HG02870 (cell line): ENCODE measurements around the gene STAT3.
"Not testable (repeated sequence)": the region's sequence is repeated elsewhere in the genome, so short reads cannot be mapped to it uniquely, and the experiment has no call there.

ENCODE experiments used
- ATAC-seq: cut with Tn5 transposase; IDR thresholded peaks from one replicate; pipeline ENCODE4 v1.9.1; 2021; ENCODE audit warnings: mild to moderate bottlenecking, moderate library complexity; ENCODE audit not compliant: unreplicated experiment

The STAT3 gene

GRCh38 chr17:42386777-42387657 lies 1.2 kb downstream of the STAT3 start:
- no peak for ATAC-seq

- ATAC-seq: no peak
These were observed 6.3 kb downstream of the STAT3 start for GRCh38 chr17:42381898-42382297.

GRCh38 chr17:42380935-42381334 lies 7.3 kb downstream of the STAT3 start:
- ATAC-seq: no peak

DNA sequence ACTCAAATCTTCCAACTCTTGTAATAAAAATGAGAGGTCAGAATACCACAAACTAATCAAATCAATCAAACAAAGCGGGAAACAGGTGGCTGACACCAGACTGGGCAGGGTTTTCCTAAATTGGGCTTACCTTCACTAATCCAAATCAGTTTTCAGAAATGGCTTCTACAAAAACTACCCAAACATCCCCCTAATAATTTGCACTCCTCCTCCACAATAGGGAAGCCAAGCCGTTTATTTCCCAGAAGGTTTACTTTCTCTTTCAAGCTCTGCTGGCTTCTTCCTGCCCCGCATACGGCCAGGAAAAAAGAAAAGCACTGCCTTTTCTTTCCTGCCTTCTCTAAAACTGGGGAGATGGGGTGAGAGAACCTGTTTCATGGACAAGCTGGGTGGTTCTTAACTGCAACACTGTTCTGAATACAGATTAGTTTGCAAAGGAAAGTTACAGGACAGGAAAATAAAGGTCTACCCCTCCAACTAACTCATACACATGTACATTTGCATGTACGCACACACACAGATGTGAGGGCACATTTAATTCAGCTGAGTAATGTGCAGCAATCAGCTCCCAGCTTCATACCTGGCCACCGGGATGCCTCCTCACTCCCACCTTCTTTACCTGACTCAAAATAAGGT lies 9.2 kb downstream of the STAT3 start:
- ATAC-seq: no peak

DNA sequence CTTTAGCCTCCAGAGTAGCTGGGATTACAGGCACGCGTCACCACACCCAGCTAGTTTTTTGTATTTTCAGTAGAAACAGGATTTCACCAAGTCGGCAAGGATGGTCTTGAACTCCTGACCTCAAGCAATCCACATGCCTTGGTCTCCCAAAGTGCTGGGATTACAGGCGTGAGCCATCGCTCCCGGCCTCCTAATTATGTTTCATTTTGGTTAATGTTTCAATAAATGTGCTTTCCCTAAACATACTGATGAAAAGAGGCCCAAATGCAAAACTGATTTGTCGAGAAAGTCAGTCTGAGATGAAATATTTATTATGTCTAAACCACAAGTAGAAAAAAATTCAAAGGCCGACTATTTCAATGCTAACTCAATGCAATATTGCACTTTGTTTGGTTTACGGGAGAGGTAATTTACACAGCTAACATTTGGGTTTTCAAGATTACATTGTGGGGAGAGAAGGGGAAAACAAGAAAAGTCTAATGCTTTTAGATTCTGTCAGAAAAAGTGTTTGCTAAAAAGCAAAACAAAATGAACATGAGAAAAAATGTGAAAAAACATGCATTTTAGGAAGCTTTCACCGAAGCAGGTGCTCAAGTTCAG lies 9.8 kb downstream of the STAT3 start:
- no peak for ATAC-seq

- ATAC-seq: no peak
These were observed 14.3 kb downstream of the STAT3 start for GRCh38 chr17:42373896-42374295.

- no peak for ATAC-seq
These were observed 16.1 kb downstream of the STAT3 start for GRCh38 chr17:42372142-42372541.

- not testable (repeated sequence) for ATAC-seq
These were observed 19.3 kb downstream of the STAT3 start for GRCh38 chr17:42368797-42369561.

DNA sequence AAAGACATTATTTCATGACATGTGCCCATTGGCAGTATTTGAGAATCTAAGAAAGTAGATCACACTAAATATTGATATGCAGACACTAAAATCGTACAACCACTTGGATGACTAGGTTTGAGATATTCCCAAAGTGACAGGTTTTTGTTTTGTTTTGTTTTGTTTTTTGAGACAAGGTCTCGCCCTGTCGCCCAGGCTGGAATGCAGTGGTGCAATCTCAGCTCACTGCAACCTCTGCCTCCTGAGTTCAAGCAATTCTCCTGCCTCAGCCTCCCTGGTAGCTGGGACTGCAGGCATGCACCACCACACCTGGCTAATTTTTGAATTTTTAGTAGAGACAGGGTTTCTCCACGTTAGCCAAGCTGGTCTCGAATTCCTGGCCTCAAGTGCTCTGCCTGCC lies 19.9 kb downstream of the STAT3 start:
- not testable (repeated sequence) for ATAC-seq

DNA sequence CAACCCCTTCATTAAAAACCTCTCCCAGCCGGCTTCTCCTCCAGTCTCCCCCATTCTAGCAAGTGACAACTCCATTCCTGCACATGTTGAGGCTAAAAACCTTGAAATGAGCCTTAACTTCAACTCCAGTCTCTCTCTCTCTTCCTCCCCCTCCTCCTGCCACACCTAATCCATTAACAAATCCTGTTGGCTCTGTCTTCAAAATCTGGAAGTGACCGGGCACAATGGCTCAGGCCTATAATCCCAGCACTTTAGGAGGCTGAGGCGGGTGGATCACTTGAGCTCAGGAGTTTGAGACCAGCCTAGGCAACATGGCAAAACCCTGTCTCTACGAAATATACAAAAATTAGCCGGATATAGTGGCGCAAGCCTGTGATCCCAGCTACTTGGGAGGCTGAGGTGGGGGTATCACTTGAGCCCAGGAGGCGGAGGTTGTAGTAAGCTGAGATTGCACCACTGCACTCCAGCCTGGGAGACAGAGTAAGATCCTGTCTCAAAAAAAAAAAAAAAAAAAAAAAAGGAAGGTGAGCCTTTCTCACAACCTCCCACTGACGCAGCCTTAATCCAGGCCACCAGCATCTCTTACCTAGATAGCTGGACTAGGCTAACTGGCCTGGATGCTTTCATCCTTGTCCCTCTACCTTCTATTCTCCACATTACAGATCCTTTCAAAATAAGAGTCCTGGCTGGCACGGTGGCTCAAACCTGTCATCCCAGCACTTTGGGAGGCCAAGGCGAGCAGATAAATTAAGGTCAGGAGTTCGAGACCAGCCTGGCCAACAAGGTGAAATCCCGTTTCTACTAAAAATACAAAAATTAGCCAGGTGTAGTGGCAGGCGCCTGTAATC lies 21.8 kb downstream of the STAT3 start:
- ATAC-seq: not testable (repeated sequence)

DNA sequence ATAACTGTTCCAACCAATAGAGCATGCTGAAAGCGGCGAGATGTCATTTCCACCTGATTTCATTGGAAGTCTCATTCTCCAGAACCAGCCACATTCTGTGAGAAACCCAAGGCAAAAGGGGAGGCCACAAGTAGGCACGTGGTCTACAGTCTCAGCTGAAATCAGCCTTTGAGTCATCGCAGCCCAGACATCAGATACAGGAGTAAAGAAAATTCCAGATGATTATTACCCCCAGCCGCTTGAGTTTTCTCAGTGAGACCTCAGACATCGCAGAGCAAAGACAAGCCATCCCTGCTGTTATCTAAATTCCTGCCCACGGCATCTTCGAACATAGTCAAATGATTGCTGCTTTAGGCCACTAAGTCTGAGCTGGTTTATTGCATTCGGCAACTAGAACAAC lies 23.1 kb downstream of the STAT3 start:
- ATAC-seq: no peak

- ATAC-seq: no peak
These were observed 24.3 kb downstream of the STAT3 start for GRCh38 chr17:42363767-42364585.

GRCh38 chr17:42363231-42363630 lies 25.0 kb downstream of the STAT3 start:
- no peak for ATAC-seq

DNA sequence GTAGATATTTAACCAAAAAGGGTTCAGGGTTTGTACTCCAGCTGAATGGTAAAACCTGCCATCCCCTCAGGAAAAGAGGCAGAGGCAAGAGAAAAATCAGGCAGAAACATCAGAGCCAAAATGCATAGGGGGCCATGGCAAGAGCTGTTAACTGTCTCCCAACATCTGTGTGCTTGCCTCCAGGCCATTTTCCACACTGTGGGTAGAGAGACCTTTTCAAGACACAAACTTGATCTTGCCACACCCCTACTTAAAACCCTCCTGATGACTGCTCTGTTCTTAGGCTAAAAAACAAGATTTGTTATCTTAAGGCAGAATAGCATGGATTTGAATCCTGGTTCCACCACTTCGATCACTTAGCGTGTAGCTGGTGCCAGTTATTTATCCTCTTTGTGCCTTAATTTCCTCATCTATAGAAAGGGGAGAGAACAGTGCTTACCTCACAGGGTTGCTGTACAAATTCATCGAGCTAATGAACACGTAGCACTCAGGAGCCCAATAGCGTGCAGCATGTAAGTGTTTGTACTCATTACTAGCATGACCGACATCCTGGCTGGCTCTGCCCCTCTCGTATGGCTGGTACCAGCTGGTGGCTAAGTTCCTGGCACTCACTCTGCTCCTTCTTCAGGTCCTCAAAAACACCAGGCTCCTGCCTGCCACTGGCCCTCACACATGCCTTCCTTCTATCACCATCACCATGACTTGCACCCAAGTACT lies 25.8 kb downstream of the STAT3 start:
- ATAC-seq: no peak

GRCh38 chr17:42361781-42362186 lies 26.5 kb downstream of the STAT3 start:
- ATAC-seq: no peak

DNA sequence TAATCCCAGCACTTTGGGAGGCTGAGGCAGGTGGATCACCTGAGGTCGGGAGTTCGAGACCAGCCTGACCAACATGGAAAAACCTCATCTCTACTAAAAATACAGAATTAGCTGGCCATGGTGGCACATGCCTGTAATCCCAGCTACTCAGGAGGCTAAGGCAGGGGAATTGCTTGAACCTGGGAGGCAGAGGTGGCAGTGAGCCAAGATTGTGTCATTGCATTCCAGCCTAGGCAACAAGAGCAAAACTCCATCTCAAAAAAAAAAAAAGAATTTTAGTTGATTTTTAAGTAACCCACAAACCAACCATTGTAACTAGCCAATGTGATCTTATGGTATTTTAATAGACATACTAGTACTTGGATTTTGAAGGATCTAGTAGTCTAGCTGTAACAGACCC lies 27.9 kb downstream of the STAT3 start:
- ATAC-seq: not testable (repeated sequence)

GRCh38 chr17:42359133-42359532 lies 29.1 kb downstream of the STAT3 start:
- no peak for ATAC-seq

- ATAC-seq: no peak
These were observed 29.8 kb downstream of the STAT3 start for GRCh38 chr17:42358434-42358833.
